K562 (cell line): Measurements from ENCODE around the gene STT3B.

Experiments
- CTCF ChIP-seq, 3 experiments: IDR thresholded peaks in 2 of 3; conservative IDR thresholded peaks in 1 of 3; 2 replicates each; pipeline ENCODE4 v1.5.1; 2011 to 2012; ENCODE audit warnings: low read length in 3 of 3, mild to moderate bottlenecking in 3 of 3, control low read depth in 2 of 3, improper control_type of control experiment in 1 of 3, inconsistent platforms in 1 of 3, low read depth in 1 of 3, mixed read lengths in 1 of 3, moderate library complexity in 1 of 3; ENCODE audit not compliant: insufficient read depth in 2 of 3
- ESRRA ChIP-seq: fragments of 450-650 bp; IDR thresholded peaks from 2 replicates; pipeline ENCODE4 v1.6.1; 2014; ENCODE audit warnings: low read depth, mild to moderate bottlenecking, moderate library complexity, borderline replicate concordance
- EZH2 ChIP-seq: IDR thresholded peaks from 2 replicates; pipeline ENCODE4 v1.6.1; 2012; ENCODE audit warnings: low read depth, mild to moderate bottlenecking, inconsistent platforms, low read length, borderline replicate concordance
- HBP1 ChIP-seq: fragments of 450-650 bp; formaldehyde crosslinking; IDR thresholded peaks from 2 replicates; pipeline ENCODE4 v1.4.0; 2022; ENCODE audit warnings: missing genetic modification characterization
- HCFC1 ChIP-seq: IDR thresholded peaks from 2 replicates; pipeline ENCODE4 v1.6.1; 2012; ENCODE audit warnings: low read depth, low read length, improper control_type of control experiment
- MED1 ChIP-seq: sonication (generic); formaldehyde crosslinking; IDR thresholded peaks from 2 replicates; pipeline ENCODE4 v1.8.1; 2023; ENCODE audit warnings: missing genetic modification reagents, borderline replicate concordance
- MTA3 ChIP-seq: fragments of 450-650 bp; formaldehyde crosslinking; IDR thresholded peaks from 2 replicates; pipeline ENCODE4 v1.6.1; 2017; ENCODE audit warnings: mild to moderate bottlenecking, borderline replicate concordance
- RERE ChIP-seq: sonication (generic); formaldehyde crosslinking; IDR thresholded peaks from 2 replicates; pipeline ENCODE4 v1.8.0; 2023; ENCODE audit warnings: missing genetic modification reagents, mild to moderate bottlenecking, borderline replicate concordance
- SRF ChIP-seq, 2 experiments: fragments of 250-450, 450-650 bp in 1 of 2; sonication (Bioruptor Pico) in 1 of 2; sonication (generic) in 1 of 2; formaldehyde crosslinking; IDR thresholded peaks; 2 replicates each; pipeline versions ENCODE4 v1.5.0 to v1.5.1; 2020 to 2022; ENCODE audit warnings: mild to moderate bottlenecking in 1 of 2, missing genetic modification reagents in 1 of 2
- ZBTB8A ChIP-seq: fragments of 450-650 bp; IDR thresholded peaks from 2 replicates; pipeline ENCODE4 v1.6.1; 2018; ENCODE audit warnings: mild to moderate bottlenecking, moderate library complexity; ENCODE audit not compliant: partially characterized antibody
- ZC3H4 ChIP-seq: sonication (generic); formaldehyde crosslinking; IDR thresholded peaks from 2 replicates; pipeline ENCODE4 v1.9.0; 2021; ENCODE audit warnings: missing genetic modification reagents, borderline replicate concordance
- ZFX ChIP-seq: sonication (generic); formaldehyde crosslinking; IDR thresholded peaks from 2 replicates; pipeline ENCODE4 v1.8.0; 2022; ENCODE audit warnings: mild to moderate bottlenecking, missing genetic modification reagents, moderate library complexity
- ZNF133 ChIP-seq: fragments of 250-450 bp; sonication (Bioruptor Pico); IDR thresholded peaks from 2 replicates; pipeline ENCODE4 v1.4.0; 2020; ENCODE audit warnings: mild to moderate bottlenecking

- TF ChIP-seq ZNF133 (no peak), ZC3H4 (CRISPR knock-in tag) (no peak), CTCF (IDR thresholded peaks at IDR 0.05 in 2 of 3, conservative IDR thresholded peaks at IDR 0.05 in 1 of 3; ENCODE audit: insufficient read depth in 2 of 3, low read depth in 1 of 3, low read length in 3 of 3) (no peak), MED1 (CRISPR knock-in tag) (no peak), ZFX (CRISPR knock-in tag) (no peak), RERE (CRISPR knock-in tag) (no peak), ESRRA (no peak), EZH2 (no peak), MTA3 (no peak), ZBTB8A (no peak), HCFC1 (no peak), HBP1 (no peak), SRF (CRISPR knock-in tag; IDR thresholded peaks at IDR 0.05) (no peak)
Measured at GRCh38 chr3:31600431-31600830, 67.7 kb downstream of the STT3B start.
